ENCODE results near the gene AKAIN1. TPM values are rescaled to one million over a fixed set of nuclear protein-coding genes. Genes with fewer than 3 reads are reported as not detected.

The AKAIN1 gene
- total and polyA plus RNA-seq, 2 experiments from 2014 or later = not detected

- TF ChIP-seq, protein P1, sequence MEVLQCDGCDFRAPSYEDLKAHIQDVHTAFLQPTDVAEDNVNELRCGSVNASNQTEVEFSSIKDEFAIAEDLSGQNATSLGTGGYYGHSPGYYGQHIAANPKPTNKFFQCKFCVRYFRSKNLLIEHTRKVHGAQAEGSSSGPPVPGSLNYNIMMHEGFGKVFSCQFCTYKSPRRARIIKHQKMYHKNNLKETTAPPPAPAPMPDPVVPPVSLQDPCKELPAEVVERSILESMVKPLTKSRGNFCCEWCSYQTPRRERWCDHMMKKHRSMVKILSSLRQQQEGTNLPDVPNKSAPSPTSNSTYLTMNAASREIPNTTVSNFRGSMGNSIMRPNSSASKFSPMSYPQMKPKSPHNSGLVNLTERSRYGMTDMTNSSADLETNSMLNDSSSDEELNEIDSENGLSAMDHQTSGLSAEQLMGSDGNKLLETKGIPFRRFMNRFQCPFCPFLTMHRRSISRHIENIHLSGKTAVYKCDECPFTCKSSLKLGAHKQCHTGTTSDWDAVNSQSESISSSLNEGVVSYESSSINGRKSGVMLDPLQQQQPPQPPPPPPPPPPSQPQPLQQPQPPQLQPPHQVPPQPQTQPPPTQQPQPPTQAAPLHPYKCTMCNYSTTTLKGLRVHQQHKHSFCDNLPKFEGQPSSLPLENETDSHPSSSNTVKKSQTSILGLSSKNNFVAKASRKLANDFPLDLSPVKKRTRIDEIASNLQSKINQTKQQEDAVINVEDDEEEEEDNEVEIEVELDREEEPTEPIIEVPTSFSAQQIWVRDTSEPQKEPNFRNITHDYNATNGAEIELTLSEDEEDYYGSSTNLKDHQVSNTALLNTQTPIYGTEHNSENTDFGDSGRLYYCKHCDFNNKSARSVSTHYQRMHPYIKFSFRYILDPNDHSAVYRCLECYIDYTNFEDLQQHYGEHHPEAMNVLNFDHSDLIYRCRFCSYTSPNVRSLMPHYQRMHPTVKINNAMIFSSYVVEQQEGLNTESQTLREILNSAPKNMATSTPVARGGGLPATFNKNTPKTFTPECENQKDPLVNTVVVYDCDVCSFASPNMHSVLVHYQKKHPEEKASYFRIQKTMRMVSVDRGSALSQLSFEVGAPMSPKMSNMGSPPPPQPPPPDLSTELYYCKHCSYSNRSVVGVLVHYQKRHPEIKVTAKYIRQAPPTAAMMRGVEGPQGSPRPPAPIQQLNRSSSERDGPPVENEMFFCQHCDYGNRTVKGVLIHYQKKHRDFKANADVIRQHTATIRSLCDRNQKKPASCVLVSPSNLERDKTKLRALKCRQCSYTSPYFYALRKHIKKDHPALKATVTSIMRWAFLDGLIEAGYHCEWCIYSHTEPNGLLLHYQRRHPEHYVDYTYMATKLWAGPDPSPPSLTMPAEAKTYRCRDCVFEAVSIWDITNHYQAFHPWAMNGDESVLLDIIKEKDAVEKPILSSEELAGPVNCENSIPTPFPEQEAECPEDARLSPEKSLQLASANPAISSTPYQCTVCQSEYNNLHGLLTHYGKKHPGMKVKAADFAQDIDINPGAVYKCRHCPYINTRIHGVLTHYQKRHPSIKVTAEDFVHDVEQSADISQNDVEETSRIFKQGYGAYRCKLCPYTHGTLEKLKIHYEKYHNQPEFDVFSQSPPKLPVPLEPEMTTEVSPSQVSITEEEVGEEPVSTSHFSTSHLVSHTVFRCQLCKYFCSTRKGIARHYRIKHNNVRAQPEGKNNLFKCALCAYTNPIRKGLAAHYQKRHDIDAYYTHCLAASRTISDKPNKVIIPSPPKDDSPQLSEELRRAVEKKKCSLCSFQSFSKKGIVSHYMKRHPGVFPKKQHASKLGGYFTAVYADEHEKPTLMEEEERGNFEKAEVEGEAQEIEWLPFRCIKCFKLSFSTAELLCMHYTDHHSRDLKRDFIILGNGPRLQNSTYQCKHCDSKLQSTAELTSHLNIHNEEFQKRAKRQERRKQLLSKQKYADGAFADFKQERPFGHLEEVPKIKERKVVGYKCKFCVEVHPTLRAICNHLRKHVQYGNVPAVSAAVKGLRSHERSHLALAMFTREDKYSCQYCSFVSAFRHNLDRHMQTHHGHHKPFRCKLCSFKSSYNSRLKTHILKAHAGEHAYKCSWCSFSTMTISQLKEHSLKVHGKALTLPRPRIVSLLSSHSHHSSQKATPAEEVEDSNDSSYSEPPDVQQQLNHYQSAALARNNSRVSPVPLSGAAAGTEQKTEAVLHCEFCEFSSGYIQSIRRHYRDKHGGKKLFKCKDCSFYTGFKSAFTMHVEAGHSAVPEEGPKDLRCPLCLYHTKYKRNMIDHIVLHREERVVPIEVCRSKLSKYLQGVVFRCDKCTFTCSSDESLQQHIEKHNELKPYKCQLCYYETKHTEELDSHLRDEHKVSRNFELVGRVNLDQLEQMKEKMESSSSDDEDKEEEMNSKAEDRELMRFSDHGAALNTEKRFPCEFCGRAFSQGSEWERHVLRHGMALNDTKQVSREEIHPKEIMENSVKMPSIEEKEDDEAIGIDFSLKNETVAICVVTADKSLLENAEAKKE (CRISPR knock-in tag; IDR thresholded peaks at IDR 0.05) = no peak
- no peak for TF ChIP-seq JUNB (IDR thresholded peaks at IDR 0.05; ENCODE audit: unreplicated experiment)
- TF ChIP-seq EZH2phosphoT487 (IDR thresholded peaks at IDR 0.05; ENCODE audit: unreplicated experiment) = no peak
- no peak for TF ChIP-seq CTCF (conservative IDR thresholded peaks at IDR 0.05; ENCODE audit: low read depth in 2 of 2)
- no peak for TF ChIP-seq POLR2AphosphoS5 (IDR thresholded peaks at IDR 0.05; ENCODE audit: low read depth)
- no peak for TF ChIP-seq REST (IDR thresholded peaks at IDR 0.05; ENCODE audit: unreplicated experiment)
- no peak for TF ChIP-seq ZNF331 (CRISPR knock-in tag; IDR thresholded peaks at IDR 0.05; ENCODE audit: low read depth)
- TF ChIP-seq STAT1 (IDR thresholded peaks at IDR 0.05; ENCODE audit: unreplicated experiment) = no peak
- no peak for TF ChIP-seq NANOG (IDR thresholded peaks at IDR 0.05; ENCODE audit: borderline replicate concordance)
- TF ChIP-seq EZH2 (IDR thresholded peaks at IDR 0.05; ENCODE audit: low read depth, unreplicated experiment) = no peak
Observed at GRCh38 chr18:5095239-5095638, 101.8 kb downstream of the AKAIN1 start (continued).

All from GM23338 (cell line).